Fibroblast of skin of left biceps (primary cell): Measurements from ENCODE around the gene MAP3K4.

ENCODE experiments used
- DNase-seq, 2 experiments: peaks; one replicate each; pipeline ENCODE4 v3.0.0-alpha.2; 2013; ENCODE audit warnings: low read depth in 2 of 2

Gene MAP3K4

GRCh38 chr6:161035981-161036263 lies 44.4 kb downstream of the MAP3K4 start:
- DNase-seq, result no peak

GRCh38 chr6:161037873-161038228 lies 46.3 kb downstream of the MAP3K4 start:
- DNase-seq, result no peak

DNA sequence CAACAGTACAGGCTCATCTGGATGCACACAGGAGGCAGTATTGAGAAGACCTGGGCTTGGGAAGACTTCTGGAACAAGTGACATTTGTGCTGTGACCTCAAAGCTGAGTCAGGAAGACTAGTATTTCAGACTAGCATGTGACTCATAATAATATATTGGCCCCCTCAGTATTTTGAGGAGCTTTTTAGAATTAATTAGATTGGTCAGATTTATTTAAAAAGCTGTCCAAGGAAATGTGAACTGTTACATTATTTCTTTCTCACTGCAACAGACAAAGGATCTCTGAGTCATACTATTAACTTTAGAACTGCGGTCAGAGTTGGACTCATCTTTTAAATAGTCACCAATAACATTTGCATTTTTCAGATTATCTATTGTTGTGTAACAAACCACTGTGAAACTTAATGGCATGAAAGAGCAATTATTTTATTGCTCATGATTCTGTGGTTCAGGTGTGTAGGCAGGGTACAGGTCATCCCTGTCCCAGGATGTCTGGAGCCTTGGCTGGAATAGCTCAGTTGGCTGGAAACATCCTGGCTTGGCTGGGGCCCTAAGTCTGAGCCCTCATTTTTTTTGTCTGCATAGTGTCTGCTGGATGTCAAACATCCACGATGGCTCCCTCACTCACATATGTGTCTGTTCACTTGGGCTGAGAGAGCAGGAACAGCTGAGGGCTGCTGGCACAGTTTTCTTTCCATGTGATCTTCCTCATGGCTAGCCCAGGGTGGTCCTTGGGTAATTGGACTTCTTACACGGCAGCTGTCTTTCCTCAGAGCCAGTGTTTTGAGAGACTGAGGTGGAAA lies 46.9 kb downstream of the MAP3K4 start:
- DNase-seq, result peak; percentile 87 to 90

- DNase-seq, result no peak
Observed at GRCh38 chr6:161041274-161041673, 49.7 kb downstream of the MAP3K4 start.

DNA sequence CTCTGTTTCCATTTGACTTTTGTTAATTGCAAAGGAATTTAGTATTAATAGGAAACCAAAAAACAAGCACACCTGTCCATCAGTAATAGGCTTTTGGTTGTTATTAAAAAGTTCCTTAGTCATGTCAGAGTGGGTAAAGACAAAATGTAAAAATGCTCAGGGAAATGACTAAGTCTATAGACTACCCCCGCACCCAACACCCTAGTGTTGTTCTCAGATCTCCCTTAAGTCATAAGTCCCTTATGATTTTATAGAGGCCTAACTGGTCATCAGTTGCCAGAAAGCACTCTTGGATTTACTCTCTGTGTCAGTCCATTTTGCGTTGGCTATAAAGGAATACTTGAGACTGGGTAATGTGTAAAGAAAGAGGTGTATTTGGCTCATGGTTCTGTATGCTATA lies 52.8 kb downstream of the MAP3K4 start:
- DNase-seq, result no peak

DNA sequence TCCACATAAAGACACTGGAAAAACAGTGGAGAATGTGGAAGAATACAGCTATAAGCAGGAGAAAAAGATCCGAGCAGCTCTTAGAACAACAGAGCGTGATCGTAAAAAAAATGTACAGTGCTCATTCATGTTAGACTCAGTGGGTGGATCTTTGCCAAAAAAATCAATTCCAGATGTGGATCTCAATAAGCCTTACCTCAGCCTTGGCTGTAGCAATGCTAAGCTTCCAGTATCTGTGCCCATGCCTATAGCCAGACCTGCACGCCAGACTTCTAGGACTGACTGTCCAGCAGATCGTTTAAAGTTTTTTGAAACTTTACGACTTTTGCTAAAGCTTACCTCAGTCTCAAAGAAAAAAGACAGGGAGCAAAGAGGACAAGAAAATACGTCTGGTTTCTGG lies 57.1 kb downstream of the MAP3K4 start:
- peak; percentile 89 to 90 for DNase-seq

GRCh38 chr6:161050134-161050765 lies 58.7 kb downstream of the MAP3K4 start:
- DNase-seq, result no peak

- DNase-seq, result no peak
Observed at GRCh38 chr6:161053103-161053502, 61.5 kb downstream of the MAP3K4 start.

- DNase-seq, result no peak
Observed at GRCh38 chr6:161054876-161055275, 63.3 kb downstream of the MAP3K4 start.

GRCh38 chr6:161056451-161056850 lies 64.9 kb downstream of the MAP3K4 start:
- DNase-seq, result no peak

- DNase-seq, result no peak
Observed at GRCh38 chr6:161057103-161058091, 65.8 kb downstream of the MAP3K4 start.

DNA sequence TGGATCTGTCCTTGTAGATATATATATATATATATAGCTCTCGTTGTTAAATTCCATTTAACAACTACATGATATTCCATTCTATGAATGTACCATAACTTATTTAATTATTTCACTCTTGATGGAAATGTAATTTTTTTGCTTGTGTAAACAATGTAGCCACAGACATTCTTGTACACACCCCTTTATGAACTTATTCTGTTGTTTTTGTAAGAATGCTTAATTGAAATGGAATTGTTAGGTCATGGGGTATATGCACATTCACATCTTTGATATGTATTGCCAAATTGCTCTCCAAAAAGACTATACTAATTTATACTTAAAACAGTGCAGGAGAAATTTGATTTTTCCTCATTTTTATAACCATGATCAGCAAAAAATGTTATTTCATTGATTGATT lies 67.2 kb downstream of the MAP3K4 start:
- DNase-seq, result no peak

DNA sequence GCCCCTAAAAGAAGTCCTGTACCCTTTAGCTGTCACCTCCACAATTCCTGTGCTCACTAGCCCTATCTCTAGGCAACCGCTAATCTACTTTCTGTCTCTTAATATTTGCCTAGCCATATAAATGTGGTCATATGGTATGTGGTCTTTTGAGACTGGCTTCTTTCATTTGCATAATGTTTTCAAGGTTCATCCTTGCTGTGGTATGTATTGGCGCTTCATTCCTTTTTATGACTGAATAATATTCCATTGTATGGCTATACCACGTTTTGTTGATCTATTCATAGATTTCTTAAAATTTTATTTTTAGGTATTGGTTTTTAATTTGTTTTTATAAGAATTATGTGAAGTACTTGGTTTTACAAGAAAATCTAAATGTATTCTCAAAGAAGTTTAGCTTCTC lies 70.0 kb downstream of the MAP3K4 start:
- no peak for DNase-seq

GRCh38 chr6:161064915-161065314 lies 73.3 kb downstream of the MAP3K4 start:
- DNase-seq, result no peak

DNA sequence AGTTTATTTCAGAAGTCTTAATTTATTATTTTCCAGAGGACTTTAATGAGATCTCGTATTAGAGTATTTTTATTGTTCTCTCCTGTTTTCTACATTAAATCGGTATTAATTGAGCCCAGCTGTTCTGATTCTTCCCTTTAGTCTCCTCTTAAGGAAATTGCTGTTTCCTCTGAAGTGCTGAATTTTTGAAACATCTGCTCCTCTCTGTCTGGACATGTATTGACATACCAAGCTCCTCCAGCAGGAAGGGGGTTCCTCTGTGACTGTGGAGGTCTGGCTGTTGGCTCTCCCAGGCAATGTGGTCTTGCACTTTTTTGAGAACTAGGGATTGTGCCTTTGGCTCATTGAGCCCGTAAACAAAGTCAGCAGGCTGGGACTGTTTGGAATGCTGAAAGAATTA lies 74.9 kb downstream of the MAP3K4 start:
- peak; percentile 19 to 30 for DNase-seq

GRCh38 chr6:161067749-161068148 lies 76.2 kb downstream of the MAP3K4 start:
- DNase-seq, result no peak

- no peak for DNase-seq
Observed at GRCh38 chr6:161068321-161068741, 76.8 kb downstream of the MAP3K4 start.

- no peak for DNase-seq
Observed at GRCh38 chr6:161073930-161074329, 82.4 kb downstream of the MAP3K4 start.

GRCh38 chr6:161074496-161075121 lies 83.0 kb downstream of the MAP3K4 start:
- no peak for DNase-seq

DNA sequence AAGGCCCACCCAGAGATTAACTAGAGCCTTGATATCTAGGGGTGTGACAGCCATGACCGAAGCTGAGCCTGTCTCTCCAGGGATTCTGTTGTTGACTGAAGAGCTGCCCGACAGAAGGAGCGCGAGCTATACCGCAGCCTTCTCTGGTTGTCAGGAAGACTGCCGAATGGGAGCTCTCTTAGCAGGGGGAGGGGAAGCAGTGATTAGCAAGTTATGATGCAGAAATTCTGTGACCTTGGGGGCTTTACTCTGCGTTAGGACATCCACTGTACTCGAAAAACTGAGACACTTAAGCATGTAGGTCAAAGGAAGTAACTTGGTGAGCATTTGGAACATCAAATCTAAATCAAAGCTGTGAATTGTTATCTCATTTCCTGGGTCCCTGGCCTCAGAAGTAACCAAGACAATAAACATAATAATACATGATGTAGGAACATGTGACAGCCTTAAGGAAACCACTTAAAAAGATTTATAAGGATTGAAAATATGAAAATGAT lies 84.7 kb downstream of the MAP3K4 start:
- no peak for DNase-seq

- DNase-seq, result peak; percentile 25 to 30
Observed at GRCh38 chr6:161079566-161080262, 88.1 kb downstream of the MAP3K4 start.
